Upper lobe of right lung (tissue), 1 donor: ENCODE results near the gene GALNT14. TPM values are rescaled to one million over a fixed set of nuclear protein-coding genes. Genes with fewer than 3 reads are reported as not detected.

Experiments used
- ATAC-seq: fragments of 200-7000 bp; cut with Tn5 transposase; one replicate; pipeline ENCODE4 v1.9.1; 2020; ENCODE audit warnings: mild to moderate bottlenecking, moderate library complexity
- DNase-seq: peaks from one replicate; pipeline ENCODE4 v3.0.0-alpha.2; 2020
- H3K27ac ChIP-seq: fragments of 200-600 bp; one replicate; pipeline ENCODE4 v1.8.0; 2022
- H3K27me3 ChIP-seq: fragments of 200-600 bp; one replicate; pipeline ENCODE4 v1.8.0; 2022; ENCODE audit warnings: mild to moderate bottlenecking
- H3K36me3 ChIP-seq: fragments of 200-600 bp; one replicate; pipeline ENCODE4 v1.8.0; 2022
- H3K4me1 ChIP-seq: fragments of 200-600 bp; one replicate; pipeline ENCODE4 v1.8.0; 2022
- H3K4me3 ChIP-seq: fragments of 200-600 bp; one replicate; pipeline ENCODE4 v1.8.0; 2022; ENCODE audit warnings: mild to moderate bottlenecking
- H3K9me3 ChIP-seq: fragments of 200-600 bp; one replicate; pipeline ENCODE4 v1.8.0; 2022
- intact Hi-C: fragments of 100-400 bp; cut with DNase I; formaldehyde crosslinking; loops from one replicate; pipeline ENCODE4 v1.11.0; 2022
- total RNA-seq: library from RNA; stranded (reverse); fragmentation: NEBNext Ultra II Directional; extraction: Animal tissue kit (Norgen Biotek cat#: 25700); gene quantifications from one replicate; pipeline ENCODE4 v1.2.1, GENCODE V29; 2021
- TF ChIP-seq, protein P1 (sequence below): fragments of 200-600 bp; IDR thresholded peaks from one replicate; pipeline ENCODE4 v1.8.0; 2022; ENCODE audit warnings: antibody characterized with exemption
- donor health status: DM: no; HTN: yes; CAD: no; lungs with severe emphysema.

The GALNT14 gene
- total RNA-seq, 1 donor from 2014 or later: 0.81 TPM

DNA sequence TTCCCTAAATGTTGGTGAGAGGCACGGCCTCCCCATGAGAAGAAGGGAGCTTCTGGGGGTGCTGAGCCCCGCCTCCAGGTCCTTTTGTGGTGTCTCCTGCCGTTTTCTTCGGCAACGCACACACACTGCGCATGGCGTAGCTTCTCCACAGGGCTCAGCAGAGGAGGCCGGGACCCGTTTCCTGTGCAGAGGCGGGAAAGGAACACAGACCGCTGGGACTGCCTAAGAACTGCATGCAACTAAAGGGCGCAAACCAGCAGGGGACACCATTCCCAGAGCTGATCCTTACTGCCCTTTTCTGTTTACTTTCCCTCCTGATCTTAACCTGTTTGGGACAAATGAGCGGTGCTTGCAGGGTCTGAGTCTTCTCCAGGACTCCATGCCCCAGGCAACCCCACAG, 240.7 kb downstream of the GALNT14 start:
- no peak overlapping the region for H3K4me3 ChIP-seq
- H3K9me3 ChIP-seq: no peaks in the 10 kb centered on the region
- TF ChIP-seq, protein P1, sequence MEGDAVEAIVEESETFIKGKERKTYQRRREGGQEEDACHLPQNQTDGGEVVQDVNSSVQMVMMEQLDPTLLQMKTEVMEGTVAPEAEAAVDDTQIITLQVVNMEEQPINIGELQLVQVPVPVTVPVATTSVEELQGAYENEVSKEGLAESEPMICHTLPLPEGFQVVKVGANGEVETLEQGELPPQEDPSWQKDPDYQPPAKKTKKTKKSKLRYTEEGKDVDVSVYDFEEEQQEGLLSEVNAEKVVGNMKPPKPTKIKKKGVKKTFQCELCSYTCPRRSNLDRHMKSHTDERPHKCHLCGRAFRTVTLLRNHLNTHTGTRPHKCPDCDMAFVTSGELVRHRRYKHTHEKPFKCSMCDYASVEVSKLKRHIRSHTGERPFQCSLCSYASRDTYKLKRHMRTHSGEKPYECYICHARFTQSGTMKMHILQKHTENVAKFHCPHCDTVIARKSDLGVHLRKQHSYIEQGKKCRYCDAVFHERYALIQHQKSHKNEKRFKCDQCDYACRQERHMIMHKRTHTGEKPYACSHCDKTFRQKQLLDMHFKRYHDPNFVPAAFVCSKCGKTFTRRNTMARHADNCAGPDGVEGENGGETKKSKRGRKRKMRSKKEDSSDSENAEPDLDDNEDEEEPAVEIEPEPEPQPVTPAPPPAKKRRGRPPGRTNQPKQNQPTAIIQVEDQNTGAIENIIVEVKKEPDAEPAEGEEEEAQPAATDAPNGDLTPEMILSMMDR: no peak
- intact Hi-C loops: no loop called here
- ATAC-seq (no peak), DNase-seq (no peak)
- H3K4me1 ChIP-seq: no peaks in the 10 kb centered on the region
- no peaks in the 10 kb centered on the region for H3K36me3 ChIP-seq
- H3K27ac ChIP-seq: no peak overlapping the region
- no peaks in the 10 kb centered on the region for H3K27me3 ChIP-seq

DNA sequence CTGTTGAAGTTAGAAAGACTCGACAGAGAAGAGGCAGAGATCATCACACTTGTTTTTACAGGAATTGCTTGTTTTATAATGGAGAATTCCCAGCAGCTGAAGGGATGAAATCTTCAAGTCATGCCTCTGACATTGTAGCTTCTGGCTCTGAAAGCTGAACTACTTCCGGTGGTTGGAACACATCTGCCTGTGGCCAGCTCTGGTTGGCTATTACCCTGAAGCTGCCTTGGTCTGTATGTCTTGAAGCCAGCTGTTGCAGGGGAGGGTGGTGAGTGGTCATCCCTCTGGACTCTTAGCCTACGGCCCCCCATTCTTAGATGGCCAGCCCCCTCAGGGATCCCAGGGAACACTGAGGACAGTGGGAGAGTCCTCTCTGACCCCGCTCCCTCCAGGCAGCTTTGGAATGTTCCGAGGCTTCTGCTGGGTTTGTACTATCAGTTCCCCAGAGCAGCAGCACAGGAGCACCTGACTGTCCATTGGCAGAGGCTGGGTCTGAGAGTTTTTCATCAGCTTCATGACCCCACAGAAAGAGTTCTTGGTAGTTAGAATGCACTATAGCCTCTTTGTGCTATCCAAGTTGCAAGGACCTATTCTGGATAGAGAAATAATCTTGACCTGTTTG, 243.6 kb downstream of the GALNT14 start:
- no peaks in the 10 kb centered on the region for H3K36me3 ChIP-seq
- ATAC-seq (no peak), DNase-seq (no peak)
- intact Hi-C loops: no loop called here
- H3K27me3 ChIP-seq: no peaks in the 10 kb centered on the region
- no peak overlapping the region for H3K27ac ChIP-seq
- no peaks in the 10 kb centered on the region for H3K9me3 ChIP-seq
- no peaks in the 10 kb centered on the region for H3K4me1 ChIP-seq
- TF ChIP-seq, protein P1: no peak
- no peak overlapping the region for H3K4me3 ChIP-seq

DNA sequence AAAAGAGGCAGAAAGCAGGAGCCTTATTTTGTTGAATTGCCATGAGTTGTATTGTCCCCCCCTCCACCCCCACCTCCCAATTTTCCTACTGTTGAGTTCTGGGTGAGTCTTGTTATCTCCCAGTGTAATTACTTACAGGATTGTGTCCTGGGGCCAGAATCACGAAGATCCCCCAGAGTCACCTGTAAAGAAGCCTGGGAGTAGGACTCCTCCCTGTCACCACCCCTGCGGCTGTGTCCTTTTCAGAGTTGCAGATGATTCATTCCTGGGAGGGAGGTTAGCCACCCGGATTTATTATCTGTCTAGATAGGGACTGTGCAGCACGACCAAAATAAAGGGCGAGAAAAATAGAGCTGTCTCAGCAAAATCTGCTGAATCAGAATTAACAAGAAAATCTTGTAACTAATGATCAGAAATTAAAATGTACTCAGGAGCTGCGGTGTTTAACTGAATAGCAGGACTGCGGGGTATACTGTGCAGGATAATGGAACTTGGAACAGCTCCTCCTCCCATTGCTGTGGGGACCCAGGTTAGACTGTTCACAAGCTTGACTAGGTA, 249.3 kb downstream of the GALNT14 start:
- TF ChIP-seq, protein P1: no peak
- intact Hi-C loops: no loop called here
- no peak for DNase-seq
- no peak overlapping the region for H3K4me3 ChIP-seq
- no peak overlapping the region for H3K27ac ChIP-seq
- no peaks in the 10 kb centered on the region for H3K9me3 ChIP-seq
- H3K4me1 ChIP-seq: no peaks in the 10 kb centered on the region
- no peaks in the 10 kb centered on the region for H3K27me3 ChIP-seq
- no peaks in the 10 kb centered on the region for H3K36me3 ChIP-seq
- no peak for ATAC-seq

DNA sequence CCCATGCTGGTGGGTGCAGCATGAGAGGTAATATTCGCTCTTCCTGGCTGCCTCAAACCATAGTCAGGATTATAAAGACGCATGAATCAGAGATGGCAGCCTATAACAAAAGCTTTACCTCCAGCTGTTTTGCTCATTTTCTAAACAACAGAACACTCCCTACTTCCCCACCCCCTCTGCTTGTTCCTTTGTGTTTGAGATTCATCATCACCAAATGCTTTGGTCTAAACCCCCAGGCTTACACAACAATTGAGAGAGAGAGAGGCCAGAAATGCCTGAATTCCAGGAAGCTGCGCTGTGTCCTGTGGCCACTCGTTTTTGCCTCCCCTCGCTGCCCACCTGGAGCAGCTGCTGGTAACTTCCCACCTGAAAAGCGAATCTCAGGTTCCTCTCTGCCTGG, 252.2 kb downstream of the GALNT14 start:
- ATAC-seq (no peak), DNase-seq (no peak)
- H3K9me3 ChIP-seq: no peaks in the 10 kb centered on the region
- intact Hi-C loops: no loop called here
- no peak overlapping the region for H3K27ac ChIP-seq
- H3K27me3 ChIP-seq: no peaks in the 10 kb centered on the region
- no peaks in the 10 kb centered on the region for H3K4me1 ChIP-seq
- H3K36me3 ChIP-seq: no peaks in the 10 kb centered on the region
- TF ChIP-seq, protein P1: no peak
- no peak overlapping the region for H3K4me3 ChIP-seq

DNA sequence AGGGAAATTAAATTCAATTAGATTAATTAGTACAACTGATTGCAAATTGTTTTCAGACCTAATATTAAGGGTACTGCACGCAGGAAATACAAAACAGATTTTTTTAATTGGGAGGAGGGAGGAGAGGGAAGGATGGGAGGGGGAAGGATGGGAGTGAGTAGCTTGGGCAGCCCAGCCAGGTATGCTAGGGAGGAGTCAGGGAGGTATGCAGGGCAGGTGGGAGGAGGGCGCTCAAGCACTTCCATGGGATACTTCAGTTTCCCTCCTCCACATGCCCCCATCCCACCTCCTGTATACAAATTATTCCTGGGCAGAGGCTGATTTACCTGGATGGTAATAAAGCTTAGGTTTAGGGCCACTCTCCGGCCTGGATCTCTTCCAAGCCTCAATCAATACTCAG, 254.4 kb downstream of the GALNT14 start:
- ATAC-seq: peak; percentile 25
- H3K27ac ChIP-seq: no peak overlapping the region

More for the DNA sequence above, 254.4 kb downstream of the GALNT14 start:
- no peaks in the 10 kb centered on the region for H3K27me3 ChIP-seq
- no peaks in the 10 kb centered on the region for H3K36me3 ChIP-seq
- no peaks in the 10 kb centered on the region for H3K4me1 ChIP-seq
- H3K9me3 ChIP-seq: no peaks in the 10 kb centered on the region
- intact Hi-C loops: no loop called here
- no peak overlapping the region for H3K4me3 ChIP-seq
- DNase-seq: no peak
- TF ChIP-seq, protein P1: no peak
